HG03060 (cell line): Measurements from ENCODE around the gene C10orf53.

Experiments
- ATAC-seq: cut with Tn5 transposase; IDR thresholded peaks from one replicate; pipeline ENCODE4 v1.9.1; 2021; ENCODE audit warnings: low read depth, moderate number of reproducible peaks; ENCODE audit not compliant: unreplicated experiment

Gene C10orf53

DNA sequence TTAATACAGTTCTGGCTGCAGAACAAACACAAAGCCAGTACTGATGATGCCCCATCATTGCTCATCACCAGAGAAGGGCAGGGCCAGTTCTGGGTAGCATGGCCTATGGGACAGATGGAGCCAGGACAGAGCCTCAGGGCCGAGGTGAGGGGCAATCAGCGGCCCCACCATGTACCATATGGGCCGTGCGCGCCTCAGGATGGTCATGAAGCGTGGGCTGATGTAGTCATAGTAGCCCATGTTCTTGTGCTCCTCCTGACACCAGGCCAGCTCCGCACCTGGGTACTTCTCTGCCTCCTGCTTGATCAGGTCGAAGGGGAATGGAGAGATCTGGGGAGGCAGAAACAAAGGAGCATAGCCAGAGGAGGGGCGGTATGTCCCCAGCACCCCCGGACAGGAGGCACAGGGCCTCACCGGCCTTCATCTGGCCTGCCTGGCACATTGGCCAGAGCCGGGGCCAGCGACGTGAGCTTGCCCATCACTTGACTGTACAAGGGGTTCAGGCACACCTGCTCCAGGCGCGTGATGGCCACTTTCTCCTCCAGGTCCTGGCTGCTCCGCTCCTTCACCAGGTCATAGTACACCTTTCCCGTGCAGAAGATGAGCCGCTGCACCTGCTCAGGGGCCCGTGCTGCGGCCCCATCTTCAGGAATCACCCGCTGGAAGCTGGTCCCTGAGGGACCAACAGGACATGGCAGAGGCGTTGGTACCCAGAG is 56.6 kb downstream of the C10orf53 start:
- no peak for ATAC-seq

GRCh38 chr10:49736564-49737113 is 57.2 kb downstream of the C10orf53 start:
- no peak for ATAC-seq

- ATAC-seq: no peak
These were observed 58.2 kb downstream of the C10orf53 start for GRCh38 chr10:49737474-49738201.

- ATAC-seq: no peak
These were observed 59.3 kb downstream of the C10orf53 start for GRCh38 chr10:49738616-49739360.

DNA sequence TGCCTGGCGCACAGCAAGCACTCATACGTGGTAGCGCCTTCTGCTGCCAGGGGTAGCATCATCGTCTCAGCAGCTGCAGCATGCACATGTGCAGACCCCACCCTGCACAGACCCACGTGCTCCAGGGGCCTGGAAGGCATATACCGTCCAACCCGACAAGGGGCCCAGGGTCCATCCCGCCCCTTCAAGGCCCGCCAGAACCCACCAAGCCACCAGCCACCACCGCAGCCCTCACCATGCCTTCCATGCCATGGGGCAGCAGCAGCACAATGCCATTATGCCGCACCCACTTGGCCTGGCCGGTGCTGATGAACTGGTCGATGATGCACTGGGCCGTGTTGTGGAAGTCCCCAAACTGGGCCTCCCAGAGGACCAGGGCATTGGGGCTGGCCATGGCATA is 60.0 kb downstream of the C10orf53 start:
- ATAC-seq: no peak

- no peak for ATAC-seq
These were observed 61.1 kb downstream of the C10orf53 start for GRCh38 chr10:49740346-49741107.

DNA sequence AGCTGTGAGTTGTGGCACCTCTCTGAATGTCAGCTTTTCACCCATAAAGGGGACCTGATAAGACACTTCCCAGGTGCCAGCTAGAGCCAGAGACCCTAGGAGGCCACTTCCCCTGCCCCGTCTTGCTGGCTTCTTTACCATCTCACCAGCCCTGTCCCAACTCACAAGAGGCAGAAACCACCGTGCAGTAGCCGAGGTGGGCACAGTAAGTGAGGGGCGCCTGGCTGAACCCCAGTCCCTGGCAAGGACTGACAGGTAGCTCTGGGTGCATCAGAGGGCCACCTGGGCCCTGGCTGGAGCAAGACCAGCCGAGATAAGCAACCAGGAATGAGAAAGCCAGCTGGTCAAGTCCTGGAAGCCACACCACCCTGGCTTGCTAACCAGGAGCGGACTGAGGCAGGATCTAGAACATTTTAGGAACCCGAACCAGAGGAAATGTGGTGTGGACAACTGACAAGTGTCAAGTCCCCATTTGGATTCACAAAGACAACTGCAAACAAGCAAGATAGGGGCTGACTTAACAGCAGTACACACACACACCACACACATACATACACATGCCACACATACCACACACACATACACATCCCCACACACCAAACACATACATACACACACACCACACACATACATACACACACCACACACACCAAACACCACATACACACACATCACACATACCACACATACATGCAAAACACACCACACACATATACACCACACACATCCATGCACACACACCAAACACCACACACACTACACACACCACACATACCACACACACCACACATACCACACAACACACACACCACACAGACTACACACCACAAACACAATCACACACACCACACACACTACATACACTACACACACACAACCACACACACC is 61.9 kb downstream of the C10orf53 start:
- ATAC-seq: no peak

- no peak for ATAC-seq
These were observed 63.4 kb downstream of the C10orf53 start for GRCh38 chr10:49742683-49743463.

DNA sequence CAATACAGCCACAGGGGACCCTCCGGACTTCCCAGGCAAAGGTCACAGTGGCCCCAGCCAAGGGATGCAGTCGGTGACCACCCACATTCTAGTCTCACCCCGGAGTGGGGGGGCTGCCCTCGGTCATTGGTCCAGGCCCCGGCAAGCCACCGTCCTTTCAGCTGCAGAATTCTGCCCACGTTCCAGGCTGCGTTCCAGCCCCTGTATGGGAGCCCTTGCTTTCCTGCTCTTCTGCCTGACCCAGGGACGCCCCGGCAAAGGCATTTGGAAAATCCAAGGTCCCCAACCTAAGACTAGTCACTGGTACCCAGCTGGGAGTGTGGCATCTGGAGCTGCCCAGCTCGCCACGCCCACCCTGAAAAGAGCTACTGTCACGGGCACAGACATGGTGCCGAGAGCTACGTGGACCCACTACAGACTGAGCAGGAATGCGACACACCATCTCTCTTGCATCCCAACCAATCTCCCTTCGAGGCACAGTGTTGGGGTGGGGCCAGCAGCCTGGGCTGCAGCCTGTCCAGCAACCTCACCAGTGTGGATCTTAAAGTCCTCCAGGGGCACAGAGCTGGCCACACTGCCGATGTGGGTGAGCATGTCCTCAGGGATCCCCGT is 64.1 kb downstream of the C10orf53 start:
- no peak for ATAC-seq

DNA sequence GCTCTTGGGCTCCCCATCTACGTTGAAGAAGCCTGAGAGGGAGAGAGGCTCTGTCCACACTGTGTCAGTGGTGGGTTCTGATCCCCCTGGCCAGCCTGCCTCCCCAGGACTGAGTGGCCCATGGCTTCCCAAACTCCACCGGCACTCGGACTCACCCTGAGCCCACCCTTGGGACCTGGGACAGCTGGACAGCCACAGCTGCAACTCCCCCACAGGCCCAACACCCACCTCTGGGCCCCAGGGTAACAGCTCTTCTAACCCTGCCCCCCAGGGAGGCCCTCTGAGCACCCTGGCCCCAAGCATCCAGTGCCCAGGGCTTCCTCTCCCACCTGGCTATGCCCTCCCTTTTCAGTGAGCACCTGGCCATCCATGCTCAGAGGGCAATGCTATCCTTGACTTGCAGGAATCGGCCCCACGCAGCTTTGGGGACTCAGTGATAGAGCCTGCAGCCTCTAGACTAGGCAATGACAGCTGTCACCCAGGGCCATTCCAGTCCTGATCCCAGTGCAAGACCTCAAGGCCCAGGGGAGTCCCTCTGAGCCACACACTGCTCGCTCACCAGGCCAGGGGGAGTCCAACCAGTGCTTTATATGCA is 64.7 kb downstream of the C10orf53 start:
- no peak for ATAC-seq

DNA sequence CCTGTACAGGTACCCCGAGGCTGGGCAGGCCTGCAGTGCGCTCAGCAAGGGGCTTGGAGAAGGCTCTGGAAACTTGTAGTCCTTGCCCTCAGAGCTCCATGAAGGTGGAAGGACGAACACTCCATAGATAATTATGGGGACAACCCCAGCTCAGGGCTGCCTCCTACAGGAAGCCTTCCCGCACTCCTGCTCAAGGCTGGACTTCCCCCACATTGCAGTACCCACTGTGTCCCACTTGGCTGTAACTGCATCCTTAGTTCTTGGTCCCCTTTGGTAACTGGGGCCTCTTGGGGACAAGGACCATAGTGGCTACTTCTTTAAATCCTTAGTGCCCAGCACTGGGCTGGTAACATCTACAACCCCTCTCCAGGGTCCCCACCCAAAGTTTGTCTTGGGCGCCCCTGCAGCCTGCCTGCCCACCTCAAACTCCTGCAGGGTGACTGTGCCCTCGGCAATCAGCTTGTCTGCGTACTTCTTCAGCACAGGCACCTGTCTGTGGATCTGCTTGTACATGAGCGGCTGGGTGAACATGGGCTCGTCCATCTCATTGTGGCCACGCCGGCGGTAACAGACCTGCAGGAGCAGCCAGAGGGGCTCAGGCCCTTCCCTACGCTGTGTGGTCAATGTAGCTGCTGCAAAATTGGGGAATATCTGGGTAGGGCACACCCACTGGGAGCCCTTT is 65.6 kb downstream of the C10orf53 start:
- ATAC-seq: no peak

- ATAC-seq: no peak
These were observed 66.3 kb downstream of the C10orf53 start for GRCh38 chr10:49745756-49746155.

GRCh38 chr10:49746626-49747302 is 67.3 kb downstream of the C10orf53 start:
- no peak for ATAC-seq
